Stimulated activated CD4-positive, alpha-beta T cell treated with anti-CD3 and anti-CD28 coated beads, Interleukin-2, amount 100 ng/mL, for 24 hours (primary cell): ENCODE data around the gene ADGRF1.
"Not testable (repeated sequence)": the region's sequence is repeated elsewhere in the genome, so short reads cannot be mapped to it uniquely, and the experiment has no call there.

Source experiments
- DNase-seq, 2 donors: peaks; one replicate each; pipeline ENCODE4 v3.0.0-alpha.2; 2020

Gene ADGRF1

GRCh38 chr6:47042275-47042791 is at the start of gene ADGRF1:
TSS of gene ADGRF1 (minus strand) at chr6:47042332. CDS start at chr6:47029061, 13,271 bp downstream.
- no peak for DNase-seq

- DNase-seq = no peak
Observed at GRCh38 chr6:47090881-47091280, 48.7 kb upstream of the ADGRF1 start.

GRCh38 chr6:47089473-47089872 is 47.3 kb upstream of the ADGRF1 start:
- DNase-seq = not testable (repeated sequence)

GRCh38 chr6:47086051-47086770 is 44.1 kb upstream of the ADGRF1 start:
- no peak for DNase-seq

DNA sequence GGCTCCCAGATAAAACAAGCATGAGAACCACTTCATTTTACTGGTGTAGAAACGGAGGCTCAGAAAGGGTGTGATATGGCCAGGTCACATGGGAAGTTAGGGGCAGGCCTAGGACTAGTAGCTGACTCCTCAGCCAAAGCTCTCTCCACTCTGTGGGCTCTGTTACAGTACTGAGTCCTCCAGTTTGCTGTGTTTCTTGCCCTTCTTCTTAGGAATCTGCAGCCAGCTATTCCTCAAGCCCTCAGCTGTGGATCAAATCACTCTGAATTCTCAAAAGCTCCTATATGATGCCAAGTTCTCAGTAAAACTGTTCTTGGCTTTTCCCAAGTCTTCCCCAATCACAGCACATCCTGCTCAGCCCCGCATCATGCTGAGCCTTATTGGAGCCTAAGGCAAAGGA is 42.5 kb upstream of the ADGRF1 start:
- DNase-seq = no peak

GRCh38 chr6:47083586-47084047 is 41.5 kb upstream of the ADGRF1 start:
- DNase-seq = no peak

DNA sequence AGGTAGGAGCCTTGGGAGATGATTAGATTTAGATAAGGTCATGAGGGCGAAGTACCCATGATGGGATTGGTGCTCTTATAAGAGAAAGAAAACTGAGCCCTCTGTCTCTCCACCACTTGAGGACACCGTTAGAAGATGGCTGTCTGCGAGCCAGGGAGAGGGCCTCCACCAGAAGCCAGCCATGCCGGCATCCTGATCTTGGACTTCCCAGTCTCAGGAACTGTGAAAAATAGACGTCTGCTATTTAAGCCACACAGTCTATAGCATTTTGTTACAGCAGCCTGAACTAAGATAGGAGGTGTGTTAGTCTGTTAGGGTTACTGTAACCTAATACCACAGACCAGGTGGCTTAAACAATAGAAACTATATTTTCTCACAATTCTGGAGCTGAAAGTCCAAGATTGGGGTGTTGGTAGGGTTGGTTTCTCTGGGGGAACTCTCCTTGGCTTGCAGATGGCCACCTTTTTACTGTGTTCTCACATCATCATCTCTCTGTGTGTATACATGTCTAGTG is 38.0 kb upstream of the ADGRF1 start:
- DNase-seq = no peak

GRCh38 chr6:47079638-47080037 is 37.5 kb upstream of the ADGRF1 start:
- no peak for DNase-seq

- no peak for DNase-seq
Observed at GRCh38 chr6:47078991-47079390, 36.9 kb upstream of the ADGRF1 start.

DNA sequence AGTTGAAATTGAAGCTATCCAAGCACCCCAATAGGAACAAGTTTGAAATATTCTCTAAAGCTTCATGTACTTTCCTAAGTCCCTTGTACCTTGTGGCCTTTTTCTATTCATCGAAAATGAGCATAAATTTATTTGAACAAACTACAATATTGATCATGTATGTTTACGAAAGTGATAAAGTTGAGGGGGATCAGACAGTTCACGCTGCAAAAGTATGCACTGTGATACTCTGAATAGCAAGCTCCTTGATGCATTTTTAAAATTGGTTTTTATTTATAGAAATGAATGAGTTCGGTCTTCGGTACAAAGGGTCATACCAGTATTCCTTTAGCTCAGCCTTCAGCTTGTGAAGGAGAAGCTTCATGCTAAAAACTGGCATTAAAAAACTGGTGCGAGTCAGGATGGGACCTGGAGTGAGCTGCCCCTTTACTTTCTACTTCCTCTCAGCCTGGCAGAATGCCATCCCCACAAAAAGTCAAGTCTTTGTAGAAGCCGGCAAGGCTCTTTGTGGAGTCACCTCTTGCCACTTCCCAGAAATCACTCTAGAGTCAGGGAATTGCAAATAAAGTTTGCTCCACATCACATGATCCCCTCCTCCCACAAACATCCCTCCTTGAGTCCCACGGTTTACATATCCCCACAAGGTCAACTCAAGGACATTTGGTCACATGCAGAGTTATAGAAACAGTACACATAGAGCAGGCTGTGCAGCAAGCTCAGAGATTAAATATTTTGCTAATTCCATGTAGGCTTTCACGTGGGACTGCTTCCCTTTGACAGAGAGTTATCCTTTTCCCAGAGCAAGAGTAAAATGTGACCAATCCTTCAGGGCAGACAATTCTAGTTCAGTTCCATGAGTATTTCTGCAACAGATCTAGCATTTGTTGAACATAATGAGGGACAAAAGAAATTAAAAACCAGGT is 34.6 kb upstream of the ADGRF1 start:
- no peak for DNase-seq

DNA sequence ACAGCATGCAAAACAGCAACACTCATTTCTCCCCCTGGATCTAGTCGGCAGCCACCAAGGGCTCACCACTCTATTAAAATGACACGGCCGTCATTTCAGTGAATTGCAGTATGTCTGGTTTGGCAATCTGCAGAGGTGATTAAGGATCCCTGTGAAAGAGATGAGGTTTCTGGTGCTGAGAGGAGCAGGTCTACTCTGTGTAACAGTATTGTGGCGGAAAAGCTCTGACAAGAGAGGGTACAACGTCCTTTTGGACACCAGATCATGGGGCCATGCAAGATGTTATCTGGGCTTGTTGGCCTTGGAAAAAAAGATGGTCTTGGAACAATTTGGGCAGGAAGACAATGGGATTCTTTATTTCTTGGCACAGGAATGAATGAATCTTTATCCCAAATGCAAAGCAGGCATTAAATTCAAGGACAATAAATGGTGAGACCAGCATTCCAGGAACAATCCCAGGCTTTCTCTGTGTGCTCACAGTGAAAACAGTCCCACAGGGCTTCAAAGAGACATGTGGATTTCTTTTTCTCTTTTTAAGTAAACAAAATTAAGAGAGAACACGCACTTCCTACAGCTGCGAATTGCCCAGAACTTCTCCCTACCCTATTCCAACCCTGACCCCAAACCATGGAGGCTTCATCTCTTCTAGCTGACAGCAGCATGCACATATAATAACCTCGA is 33.7 kb upstream of the ADGRF1 start:
- no peak for DNase-seq

GRCh38 chr6:47075168-47075567 is 33.0 kb upstream of the ADGRF1 start:
- no peak for DNase-seq

DNA sequence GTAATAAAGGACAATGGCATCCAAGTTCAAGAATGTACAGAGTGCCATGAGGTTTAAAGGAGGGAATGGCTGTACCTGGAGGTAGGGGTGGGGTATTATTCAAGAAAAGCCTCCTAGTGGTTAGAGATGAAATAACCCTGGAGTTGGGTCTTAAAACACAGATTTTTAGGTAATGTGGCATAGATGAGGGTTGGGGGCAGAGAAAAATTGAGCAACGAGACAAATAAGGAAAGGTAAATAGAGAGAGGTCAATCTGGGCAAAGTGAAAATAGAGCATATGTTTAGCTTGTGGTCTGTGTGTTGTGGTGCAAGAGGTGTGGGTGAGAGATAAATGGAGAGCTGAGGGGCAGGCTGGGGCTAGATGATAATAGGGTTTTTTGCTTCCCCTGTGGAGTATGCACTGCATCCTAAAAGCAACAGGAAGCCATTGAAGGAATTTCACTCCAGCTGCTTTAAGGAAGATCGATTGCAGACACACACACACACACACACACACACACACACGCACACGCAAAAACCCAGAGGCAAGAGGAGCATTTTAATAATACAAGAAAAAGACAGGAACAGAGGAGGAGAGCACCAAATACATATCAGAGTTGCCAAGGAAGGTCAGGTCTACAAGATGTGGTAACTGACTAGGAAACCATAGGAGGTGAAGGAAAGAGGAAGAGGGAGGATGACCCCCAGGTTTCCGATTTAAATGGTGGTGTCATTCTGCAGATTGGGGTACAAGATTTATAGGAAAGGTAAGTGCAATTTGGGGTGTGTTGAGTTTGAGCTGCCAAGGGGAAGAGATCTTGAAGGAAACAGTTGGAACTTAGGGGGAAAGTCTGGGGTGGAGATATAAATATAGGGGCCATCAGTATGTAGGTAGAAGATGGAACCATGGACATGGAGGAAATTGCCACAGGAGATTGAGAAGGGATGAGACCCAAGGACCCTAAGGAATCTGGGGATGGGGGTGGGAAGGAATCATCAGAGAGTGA is 31.3 kb upstream of the ADGRF1 start:
- DNase-seq = no peak

DNA sequence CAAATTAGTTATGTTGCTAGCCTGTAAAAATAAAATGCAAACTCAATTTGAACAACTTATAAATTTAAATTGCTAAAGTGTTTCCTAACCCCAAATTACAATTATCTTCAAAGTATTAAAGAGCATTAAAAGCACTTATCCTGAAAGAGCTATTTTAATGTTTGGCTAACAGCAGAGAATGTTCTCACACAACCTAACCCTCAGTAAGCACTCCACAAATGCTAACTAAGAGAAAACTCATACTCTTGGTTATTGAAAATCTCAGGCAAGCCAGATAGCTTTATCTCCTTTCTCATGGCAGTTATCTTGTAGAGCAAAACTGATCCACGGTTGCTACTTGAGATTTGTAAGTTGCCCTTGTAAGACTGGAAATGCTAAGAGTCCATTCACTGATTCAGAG is 30.5 kb upstream of the ADGRF1 start:
- DNase-seq = no peak

DNA sequence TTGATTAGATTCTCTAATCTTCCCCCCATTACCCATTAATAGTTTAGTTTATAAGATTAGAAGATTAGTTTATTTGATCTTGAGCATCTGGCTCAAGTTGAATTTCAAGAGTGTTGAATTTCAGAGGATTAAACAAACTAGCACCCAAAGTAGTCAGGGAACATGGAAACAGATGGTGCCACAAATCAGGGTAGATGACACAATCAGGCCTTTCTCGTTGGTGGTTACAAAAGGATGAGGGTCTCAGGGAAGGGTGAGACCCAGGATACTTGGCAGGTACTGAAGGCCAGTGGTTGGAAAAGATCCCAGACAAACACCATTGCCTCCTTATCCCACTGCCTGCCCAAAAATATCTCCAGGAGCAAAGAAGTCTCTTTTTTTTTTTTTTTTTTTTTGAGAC is 29.5 kb upstream of the ADGRF1 start:
- no peak for DNase-seq

DNA sequence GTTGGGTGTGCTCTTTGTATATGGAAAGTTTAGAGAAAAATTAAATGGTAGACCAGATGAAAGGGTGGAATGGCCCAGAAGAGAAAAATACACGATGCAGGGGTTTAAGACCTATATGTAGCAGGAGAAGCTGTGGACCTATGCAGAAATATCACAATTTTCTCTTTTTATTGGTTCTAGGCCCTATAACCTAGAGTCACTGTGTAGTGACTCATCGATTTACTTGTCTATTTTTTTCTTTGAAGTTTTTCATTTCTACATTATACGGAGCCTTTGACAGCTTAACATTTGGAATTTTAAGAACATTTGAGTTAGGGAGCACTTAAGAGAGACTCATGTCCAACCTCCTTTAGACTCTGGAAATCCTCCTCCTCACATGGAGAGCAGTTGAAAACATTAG is 28.3 kb upstream of the ADGRF1 start:
- DNase-seq = no peak

DNA sequence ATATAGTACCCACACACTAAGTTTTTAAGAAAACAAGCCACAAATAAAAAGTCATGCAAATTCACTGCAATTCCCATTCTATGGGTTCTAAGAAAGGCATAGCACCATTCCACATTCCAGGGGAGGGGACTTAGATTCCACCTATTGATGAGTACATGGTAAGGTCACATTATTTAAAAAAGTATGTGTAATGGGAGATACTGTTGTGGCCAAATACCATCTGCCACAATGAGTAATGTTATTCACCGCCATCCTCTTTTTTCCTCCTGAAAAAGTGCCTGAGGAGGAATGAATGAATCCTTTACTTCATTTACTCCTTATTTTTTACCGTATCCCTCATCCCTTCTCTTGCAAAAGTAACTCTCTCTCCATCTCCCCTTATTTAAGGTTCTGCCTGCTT is 27.0 kb upstream of the ADGRF1 start:
- DNase-seq = no peak

DNA sequence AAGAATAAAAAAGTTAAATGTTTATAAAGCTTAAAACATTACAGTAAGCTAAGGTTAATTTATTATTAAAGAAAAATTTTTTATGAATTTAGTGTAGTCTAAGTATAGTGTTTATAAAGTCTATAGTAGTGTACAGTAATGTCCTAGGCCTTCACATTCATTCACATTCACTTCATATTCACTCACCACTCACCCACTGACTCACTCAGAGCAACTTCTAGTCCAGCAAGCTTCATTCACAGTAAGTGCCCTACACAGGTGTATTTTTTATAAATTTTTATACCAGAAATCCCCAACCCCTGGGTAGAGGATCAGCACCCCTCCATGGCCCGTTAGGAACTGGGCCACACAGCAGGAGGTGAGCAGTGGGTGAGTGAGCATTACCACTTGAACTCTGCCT is 24.3 kb upstream of the ADGRF1 start:
- no peak for DNase-seq

GRCh38 chr6:47064274-47064673 is 22.1 kb upstream of the ADGRF1 start:
- DNase-seq = no peak

GRCh38 chr6:47062346-47062745 is 20.2 kb upstream of the ADGRF1 start:
- DNase-seq = no peak
